HG03571 (cell line): ENCODE measurements around the gene LEFTY1.
"Not testable (repeated sequence)": the region's sequence is repeated elsewhere in the genome, so short reads cannot be mapped to it uniquely, and the experiment has no call there.

Source experiments
- ATAC-seq: cut with Tn5 transposase; IDR thresholded peaks from one replicate; pipeline ENCODE4 v1.9.1; 2021; ENCODE audit not compliant: unreplicated experiment

The LEFTY1 gene

GRCh38 chr1:225850370-225850769 is 38.6 kb downstream of the LEFTY1 start:
- ATAC-seq: no peak

GRCh38 chr1:225849925-225850324 is 39.0 kb downstream of the LEFTY1 start:
- no peak for ATAC-seq

DNA sequence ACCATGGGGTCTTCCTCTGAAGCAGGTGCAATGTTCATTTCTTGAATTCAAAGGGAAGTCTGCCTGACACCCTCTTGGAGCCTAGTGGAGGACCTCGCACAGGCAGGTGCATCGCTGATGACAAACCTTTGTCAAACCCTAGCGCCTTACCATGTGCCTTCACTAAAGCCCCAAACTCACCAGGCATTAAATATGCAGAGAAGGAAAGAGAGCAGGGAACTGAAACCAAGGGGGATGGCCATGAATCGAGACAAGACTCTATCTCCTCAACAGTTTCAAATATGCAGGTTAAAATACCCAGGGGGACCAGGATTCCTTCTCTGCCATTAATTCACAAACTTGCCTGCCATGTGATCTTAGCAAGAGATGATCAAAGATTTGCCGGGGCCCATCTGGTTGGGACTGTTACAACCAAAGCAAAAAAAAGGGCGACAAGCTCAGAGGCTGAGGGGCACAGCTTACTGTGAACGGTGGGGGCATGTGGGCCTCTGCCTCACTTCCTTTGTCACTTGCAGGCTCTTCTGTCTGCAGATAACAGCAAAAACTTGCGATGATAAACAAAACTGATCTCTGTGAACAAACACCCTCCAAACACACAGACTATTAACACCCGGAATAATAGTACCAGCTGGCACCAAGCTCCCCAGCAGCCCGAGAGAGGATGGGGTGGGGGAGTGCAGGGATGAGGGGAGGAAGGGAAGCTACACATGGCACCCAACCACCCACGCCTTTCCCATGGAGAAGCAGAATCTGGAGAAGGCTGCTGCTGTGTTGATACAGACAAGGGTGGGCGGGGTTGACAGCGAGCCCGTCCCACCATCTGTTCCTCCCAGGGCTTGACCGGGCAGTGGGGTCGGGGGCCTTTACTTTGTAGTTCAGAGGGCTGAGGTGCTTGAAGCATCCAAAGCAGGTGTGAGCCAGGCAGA is 40.7 kb downstream of the LEFTY1 start:
- ATAC-seq: peak; percentile 72

GRCh38 chr1:225847610-225848009 is 41.3 kb downstream of the LEFTY1 start:
- ATAC-seq: peak; percentile 15

DNA sequence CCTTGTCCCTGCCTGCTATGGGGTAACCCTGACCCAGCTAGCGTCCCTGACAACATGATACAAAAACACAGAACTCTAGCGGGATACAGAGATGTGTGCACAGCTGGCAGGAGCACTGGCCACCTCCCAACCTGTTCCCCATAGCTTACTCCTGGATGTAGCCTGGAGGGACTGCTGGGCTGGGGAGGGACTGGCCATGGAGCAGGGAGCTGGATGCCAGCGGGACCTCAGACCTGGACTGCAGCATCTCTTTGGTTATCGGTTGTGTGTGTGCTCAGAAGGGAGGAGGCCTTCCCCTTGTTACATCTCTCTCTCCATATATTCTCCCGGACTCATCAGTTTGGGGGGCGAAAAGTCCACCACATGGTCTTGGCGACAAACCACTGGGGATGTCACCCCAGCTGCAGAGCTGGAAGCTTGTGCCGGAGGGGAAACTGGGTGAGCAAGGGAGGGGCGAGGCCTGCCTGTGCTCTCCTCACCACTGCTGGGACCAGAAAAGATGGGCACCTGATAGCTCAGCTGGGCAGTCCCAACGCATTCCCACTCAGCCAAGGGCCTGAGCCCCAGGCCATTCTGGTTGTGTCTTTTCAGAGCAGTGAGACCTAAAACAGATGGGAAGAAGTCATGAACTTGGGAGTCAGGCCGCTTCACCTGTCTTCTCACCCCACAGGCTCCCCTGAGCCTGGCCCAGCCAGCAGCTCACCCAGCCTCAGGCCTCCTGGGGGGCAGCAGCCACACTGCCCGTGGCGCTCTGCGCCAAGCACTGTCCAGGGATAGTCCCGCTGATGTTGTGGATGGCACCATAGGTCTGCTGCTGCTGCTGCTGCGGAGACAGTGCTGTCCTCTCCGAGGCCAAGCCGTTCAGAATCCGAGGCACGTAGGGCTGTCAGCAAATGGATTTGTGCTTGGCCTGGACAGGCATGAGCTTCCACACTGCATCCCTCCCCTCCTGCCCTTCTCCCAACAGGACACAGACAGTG is 42.3 kb downstream of the LEFTY1 start:
- ATAC-seq: no peak

DNA sequence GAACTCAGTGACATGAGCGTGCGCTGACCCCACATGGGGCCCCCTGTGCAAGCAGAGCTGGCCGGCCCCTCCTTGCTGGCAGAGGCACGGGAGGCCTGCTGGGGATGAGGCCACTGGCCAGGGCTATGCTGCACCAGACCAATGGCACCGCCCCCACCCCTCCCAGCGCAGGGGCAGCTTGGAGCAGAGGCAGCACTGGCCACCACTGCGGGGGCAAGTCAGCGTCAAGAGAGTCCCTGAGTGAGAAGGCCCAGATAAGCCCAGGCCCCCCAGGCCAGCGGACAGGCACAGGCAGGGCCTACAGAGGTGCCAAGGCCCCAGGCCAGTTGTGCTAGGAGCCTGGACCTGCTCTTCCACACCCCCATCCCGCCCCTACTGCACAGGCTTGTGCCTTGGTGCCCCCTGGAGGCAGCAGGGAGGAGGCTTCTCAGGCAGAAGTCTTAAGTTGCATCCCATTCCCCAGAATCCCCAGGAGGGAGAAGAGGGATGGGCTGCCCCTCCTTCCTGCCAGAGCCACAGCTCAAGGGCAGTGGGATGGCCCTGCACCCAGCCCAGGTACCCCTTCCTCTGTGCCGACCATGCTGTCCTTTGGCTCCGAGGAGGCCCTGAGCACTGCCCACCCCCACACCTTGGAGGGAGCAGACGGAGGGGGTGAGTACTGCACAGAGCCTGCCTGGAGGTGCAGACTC is 43.2 kb downstream of the LEFTY1 start:
- ATAC-seq: no peak

- no peak for ATAC-seq
Measured at GRCh38 chr1:225845097-225845496, 43.8 kb downstream of the LEFTY1 start.

GRCh38 chr1:225844236-225845061 is 44.5 kb downstream of the LEFTY1 start:
- ATAC-seq: no peak

- no peak for ATAC-seq
Measured at GRCh38 chr1:225843426-225843795, 45.5 kb downstream of the LEFTY1 start.

- ATAC-seq: no peak
Measured at GRCh38 chr1:225842788-225843425, 46.0 kb downstream of the LEFTY1 start.

- ATAC-seq: no peak
Measured at GRCh38 chr1:225842074-225842473, 46.9 kb downstream of the LEFTY1 start.

DNA sequence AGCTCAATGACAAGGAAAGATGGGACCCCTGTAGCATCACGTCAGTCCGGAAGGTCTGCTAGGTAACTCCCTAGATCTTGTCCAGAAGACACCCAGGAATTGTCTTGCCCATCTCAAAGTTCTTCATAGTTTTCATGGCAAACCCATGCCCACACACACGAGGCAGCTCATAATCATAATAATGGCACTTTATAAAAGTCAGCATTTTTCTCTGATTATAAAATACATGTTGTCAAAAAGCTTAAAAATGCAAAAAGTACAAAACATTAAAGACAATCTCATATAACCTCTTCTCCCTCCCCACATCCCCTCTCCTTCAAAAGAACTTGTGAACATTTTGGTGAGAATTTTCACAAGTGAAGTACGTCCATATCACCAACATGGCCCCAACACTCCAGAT is 48.2 kb downstream of the LEFTY1 start:
- no peak for ATAC-seq

DNA sequence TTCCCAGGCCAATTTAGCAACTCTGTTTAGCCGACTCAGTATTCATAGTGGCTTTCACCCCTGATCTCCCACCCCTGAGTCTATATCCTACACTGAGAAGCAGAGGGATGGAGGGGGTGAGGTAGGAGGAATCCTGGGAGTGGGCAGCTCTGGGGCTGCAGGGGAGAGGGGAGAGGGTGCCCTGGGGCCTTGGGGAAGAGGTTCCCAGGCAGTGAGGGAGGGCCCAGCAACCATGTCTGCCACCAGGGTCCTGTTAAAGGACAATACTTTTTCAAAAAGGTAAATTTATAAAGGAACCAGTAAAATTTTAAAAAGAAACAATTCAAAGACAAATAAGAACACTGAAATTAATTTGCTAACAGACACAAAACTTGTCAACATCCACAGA is 48.7 kb downstream of the LEFTY1 start:
- no peak for ATAC-seq

DNA sequence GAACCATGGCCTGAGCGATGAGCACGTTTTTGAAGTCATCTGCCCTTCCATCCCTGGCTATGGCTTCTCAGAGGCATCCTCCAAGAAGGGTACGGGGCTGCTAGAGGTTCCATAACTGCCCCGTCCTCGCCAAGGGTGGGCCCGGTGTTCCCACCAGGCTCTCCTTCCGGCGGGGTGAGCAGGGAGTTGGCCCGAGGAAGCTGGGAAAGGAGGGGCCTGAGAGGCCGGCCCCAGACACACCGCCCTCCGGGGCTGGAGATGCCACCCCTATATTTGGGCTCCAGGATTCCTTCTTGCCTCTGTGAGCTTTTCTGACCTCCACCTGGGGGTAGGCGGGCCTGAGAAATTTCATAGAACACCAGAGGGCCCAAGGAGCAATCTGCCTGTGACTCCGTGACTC is 50.2 kb downstream of the LEFTY1 start:
- no peak for ATAC-seq

DNA sequence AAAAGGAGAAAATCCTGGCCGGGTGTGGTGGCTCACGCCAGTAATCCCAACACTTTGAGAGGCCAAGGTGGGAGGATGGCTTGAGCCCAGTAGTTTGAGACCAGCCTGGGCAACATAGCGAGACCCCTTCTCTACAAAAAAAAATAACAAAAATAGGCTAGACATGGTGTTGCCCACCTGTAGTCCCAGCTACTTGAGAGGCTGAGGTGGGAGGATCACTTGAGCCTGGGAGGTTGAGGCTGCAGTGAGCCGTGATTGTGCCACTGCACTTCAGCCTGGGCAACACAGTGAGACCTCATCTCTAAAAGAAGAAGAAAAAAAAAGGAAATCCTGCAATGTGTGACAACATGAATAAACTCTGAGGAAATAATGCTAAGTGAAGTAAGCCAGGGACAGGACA is 52.6 kb downstream of the LEFTY1 start:
- ATAC-seq: not testable (repeated sequence)
